HG03378 (cell line): ENCODE results near the gene SP5.
"Not testable (repeated sequence)": the region's sequence is repeated elsewhere in the genome, so short reads cannot be mapped to it uniquely, and the experiment has no call there.

Experiments
- ATAC-seq: cut with Tn5 transposase; IDR thresholded peaks from one replicate; pipeline ENCODE4 v1.9.1; 2021; ENCODE audit warnings: mild to moderate bottlenecking, moderate library complexity; ENCODE audit not compliant: unreplicated experiment

The SP5 gene

DNA sequence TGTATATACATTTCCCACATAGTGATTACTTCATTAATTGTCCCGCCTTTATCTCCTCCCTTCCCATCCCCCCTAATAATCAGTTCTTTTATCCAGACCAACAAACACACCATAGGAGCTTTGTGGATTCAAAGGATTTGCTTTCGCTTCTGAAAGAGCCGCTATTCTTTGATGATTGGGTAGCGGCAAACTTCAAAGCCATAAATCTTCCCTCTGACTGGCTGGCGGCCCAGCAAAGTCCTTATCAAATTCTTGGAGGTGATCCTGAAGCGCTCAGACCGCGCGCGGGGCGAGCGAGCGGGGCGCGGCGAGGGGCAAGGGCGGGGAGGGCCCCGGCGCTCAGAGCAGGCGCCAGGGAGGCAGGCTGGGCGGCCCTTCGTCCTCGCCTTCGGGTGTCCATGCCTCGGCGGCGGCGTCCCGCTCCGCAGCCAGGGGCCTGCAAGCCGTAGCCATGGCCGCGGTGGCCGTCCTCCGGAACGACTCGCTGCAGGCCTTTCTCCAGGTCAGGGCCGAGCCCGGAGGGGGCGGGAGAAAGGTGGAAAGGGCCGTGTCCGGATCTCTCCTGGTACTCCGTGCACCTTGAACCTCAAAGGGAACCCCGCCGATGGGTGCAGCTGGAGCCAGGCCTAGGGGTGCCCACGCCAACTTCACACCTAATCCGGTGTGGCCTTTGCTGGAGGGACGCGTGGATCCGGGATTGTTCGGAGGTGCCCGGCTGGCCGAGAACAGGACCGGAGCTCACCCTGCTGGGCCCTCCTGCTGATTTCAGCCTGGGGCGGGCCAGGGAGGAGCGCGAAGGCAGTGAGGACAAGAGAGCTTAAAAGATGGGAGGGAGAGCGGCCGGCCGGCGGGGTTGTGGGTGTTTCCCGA, at the start of gene SP5:
Gene SP5 (plus strand): TSS at position 276 of the 870 bp plus-strand sequence. CDS start 176 bp downstream, at position 452.
- no peak for ATAC-seq

DNA sequence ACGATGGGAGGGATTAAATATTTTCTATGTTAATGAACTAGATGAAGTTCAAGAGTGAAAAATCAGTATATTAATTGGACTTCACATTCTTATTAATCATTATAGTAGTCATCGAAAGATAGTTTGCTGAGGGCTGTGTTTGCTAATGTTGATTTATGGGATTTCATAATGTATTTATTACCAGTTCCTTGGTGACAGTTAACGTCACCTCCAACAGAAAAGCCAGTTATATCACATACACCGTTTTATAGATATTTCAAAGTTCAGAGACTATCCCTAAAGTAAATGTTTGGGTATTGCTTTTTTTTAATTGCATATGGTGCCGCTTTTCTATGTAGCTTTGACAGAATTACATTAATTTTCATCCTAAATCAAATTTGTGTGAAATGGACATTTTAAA, 49.4 kb upstream of the SP5 start:
- no peak for ATAC-seq

DNA sequence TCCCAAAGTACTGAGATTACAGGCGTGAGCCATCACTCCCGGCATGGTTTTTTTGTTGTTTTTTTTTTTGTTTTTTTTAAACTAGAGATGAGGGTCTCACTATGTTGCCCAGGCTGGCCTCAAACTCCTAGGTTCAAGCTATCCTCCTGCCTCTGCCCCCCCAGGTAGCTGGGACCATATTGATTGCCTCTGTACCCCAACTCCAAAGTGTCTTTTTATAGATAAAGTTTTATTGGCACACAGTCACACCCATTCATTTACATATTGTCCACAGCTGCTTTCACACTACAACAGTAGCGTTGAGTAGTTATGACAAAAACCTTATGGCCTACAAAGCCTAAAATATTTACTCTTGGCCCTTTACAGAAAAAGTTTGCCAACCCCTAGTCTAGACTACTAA, 45.2 kb upstream of the SP5 start:
- ATAC-seq = no peak

DNA sequence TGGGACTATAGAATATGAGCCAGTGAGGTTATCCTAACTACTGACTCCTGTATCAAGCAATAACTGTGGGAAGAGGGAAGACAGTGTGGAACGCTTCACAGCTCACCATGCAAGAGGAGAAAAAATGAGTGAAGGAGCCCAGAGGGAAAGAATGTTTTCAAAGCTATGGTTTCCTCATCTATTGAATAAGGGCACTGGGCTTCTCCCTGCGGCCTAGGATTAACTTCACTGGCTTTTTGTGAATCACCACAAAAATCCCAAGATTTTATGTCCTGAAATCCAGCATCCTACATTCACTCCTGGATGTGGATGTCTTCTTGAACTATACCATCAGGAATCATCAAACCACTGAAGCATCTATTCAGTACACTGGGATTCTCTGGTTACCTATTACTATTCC, 44.5 kb upstream of the SP5 start:
- ATAC-seq = no peak

DNA sequence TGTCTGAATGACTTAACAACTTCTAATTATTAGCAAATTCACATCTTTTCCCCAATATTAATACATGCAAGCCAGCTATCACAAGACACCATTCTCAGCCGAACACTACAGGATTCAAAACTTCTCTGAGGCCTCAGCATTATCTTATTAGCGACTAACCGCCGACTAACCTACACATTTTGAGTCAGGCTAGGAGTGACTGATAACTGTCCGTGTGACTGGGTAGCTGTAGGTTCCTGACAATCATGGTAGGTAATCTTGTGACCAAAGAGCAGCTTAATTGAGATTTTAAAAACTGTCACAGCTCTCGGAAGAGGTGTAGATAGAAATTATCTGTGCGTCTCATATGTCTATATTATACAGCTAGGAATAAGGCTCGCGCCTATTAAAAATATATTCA, 44.1 kb upstream of the SP5 start:
- ATAC-seq = no peak

DNA sequence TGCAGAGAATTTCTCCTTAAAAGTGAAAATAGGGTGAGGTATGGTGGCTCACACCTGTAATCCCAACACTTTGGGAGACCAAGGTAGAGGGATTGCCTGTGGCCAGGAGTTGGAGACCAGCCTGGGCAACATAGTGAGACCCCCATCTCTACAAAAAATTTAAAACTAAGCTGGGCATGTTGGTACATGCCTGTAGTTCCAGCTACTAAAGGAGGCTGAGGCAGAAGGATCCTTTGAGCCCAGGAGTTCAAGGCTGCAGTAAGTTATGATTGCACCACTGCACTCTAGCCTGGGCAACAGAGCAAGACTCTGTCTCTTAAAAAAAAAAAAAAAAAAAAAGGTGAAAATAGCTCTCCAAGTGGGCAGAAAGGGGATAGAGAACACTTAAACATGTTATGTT, 40.9 kb upstream of the SP5 start:
- ATAC-seq = not testable (repeated sequence)

DNA sequence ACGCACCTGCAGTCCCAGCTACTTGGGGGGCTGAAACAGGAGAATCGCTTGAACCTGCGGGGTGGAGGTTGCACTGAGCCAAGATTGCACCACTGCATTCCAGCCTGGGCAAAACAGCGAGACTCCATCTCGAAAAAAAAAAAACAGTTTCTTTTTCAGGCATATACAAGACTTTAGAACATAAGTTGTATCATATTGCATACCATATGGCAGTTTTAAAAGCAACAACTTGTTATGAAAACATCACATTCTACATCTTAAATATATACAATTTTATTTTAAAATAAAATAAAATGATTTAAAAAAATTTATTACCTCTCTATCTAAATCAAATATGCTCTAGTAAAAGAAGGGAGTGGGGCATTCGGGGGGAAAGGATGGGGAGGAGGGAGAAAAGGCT, 39.4 kb upstream of the SP5 start:
- ATAC-seq = no peak

DNA sequence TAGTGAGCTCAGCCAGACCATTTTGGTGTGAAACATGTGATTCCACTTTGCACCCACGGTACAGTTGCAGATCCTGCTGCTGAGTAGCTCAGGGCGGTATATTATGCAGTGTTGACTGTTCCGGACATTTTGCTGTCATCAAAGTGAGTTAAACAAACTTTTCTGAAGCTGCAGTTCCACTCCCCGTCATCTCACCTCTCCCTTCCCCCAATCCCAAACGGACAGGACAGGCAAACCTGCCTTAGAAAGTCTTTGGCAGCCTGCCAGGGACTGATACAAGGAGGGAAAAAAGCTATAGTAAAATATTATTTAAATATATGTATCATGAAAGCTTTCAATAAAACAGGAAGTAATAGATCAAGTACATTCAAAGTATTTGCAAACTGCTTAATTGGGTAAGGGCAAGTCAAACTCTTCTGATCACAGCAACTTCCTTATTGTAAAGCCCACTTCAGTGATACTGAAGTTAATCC, 35.5 kb upstream of the SP5 start:
- ATAC-seq = no peak

DNA sequence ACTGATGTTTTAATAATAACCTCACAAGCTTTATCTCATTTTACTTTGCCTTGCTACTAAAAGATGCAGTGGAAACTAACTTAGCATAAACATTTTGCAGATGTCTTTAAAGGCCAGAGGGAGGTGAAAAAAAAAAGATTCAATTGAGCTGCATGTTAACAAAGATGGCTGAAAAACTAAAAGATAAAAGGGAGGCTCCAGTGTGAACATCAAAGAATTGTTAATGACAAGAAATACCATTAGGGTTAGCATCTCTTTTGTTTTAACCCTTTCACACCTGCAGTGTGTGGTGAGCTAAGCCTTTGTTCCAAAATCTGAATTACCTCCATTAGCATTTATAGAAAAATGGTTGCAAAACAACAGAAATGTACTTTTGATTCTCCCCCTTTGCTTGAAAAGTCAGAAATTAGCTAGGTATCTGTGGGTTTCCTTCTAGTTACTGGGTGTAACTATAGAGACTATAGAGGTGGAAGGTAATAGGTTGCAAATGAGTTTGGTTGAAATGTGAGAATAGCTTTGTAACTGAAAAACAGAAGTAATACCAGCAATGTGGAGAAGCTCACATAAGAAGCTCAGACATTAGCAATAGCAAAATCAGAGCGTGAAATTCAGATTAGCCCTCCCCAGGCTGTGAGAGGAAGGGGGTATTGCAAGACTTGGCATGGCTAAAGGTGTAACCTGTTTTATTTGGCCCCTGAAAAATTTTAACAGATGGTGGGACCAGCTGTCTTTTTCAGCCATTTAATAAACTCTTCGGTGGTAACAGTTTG, 34.8 kb upstream of the SP5 start:
- ATAC-seq = peak; percentile 59

DNA sequence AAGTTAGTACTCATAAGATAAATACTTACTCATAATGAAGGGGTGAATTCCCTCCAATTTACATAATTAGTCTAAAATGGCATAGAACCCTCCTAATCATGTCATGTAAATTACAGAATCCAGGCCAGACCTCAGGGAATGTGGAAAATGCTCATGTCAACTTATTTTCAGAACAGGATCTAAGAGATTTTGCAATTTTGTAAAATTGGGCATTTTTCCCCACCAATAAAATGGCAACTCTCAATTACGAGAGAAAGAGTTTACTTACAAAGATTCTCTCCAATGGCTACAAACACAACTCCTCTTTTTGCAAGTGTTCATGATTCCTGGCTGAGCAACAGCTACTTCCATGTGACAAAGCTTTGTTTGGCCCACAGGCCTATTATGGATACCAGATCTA, 33.8 kb upstream of the SP5 start:
- no peak for ATAC-seq

DNA sequence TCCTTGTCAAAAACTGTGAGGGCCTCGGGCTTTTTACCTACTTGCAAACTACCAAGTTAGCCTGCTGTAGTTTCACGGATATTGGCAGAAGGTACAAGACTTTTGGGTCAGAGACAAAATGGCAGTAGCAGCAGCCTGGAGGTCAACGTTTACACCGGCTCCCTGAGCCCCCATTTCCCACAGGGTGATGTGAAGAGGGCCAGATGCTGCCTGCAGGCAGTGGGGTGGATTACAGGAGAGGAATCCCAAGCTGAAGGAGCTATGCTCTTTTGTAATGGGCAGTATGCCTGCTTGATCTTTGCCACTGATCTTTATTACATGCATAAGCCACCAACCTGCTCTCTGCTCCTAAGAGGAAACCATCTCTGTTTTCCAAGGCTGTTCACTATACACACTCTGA, 29.5 kb upstream of the SP5 start:
- ATAC-seq = no peak

DNA sequence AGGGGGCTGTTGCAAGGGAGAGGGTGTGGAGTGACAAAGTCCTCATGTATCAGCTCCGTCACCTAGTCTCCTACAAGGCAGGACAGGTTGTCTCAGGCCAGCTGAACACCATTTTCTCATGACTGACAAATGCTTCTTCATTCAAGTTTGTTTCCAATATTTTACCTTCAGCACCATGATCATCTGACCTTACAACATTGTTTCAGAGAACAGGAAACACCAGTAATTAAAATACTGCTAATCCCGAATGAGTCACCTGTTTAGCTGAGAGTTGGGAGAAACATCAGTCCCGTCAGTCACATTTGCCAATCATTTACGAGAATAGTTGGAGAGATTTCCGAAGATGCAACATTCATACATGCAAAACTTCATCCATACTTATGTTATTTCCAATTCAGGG, 25.7 kb upstream of the SP5 start:
- ATAC-seq = no peak

DNA sequence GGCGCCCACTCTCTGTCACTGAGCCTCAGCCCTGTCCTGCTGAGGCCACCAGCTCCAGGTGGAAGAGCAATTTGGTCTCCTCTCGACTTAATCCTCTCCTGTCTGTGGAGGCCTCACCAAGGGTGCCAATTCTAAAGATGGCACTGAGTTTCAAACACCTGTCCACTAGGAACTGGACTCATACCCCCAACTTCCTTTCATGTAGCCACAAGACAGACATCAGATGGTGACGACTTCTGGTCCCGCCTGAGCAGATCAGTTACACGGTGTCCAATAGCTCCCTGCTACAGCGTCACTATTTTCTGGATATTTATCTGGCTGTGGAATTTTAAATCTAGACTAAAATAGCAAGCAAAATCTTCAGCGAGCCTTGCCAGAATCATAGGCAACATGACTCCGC, 24.5 kb upstream of the SP5 start:
- no peak for ATAC-seq

DNA sequence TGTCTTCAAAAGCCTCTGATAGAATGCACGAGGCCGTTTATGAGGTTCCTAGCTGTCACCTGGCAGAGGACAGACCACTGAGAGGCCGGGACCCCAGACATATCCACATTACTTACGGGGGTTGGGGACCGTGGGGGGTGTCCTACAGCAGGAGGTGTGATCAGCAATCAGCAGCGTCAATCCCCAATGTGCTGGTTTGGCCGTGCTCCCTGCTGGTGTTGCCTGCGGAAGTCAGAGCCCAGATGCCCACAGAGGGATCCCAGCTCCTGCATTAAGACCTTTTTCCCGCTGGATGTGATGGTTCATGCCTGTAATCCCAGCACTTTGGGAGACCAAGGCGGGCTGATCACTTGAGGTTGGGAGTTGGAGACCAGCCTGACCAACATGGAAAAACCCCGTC, 20.8 kb upstream of the SP5 start:
- ATAC-seq = no peak

DNA sequence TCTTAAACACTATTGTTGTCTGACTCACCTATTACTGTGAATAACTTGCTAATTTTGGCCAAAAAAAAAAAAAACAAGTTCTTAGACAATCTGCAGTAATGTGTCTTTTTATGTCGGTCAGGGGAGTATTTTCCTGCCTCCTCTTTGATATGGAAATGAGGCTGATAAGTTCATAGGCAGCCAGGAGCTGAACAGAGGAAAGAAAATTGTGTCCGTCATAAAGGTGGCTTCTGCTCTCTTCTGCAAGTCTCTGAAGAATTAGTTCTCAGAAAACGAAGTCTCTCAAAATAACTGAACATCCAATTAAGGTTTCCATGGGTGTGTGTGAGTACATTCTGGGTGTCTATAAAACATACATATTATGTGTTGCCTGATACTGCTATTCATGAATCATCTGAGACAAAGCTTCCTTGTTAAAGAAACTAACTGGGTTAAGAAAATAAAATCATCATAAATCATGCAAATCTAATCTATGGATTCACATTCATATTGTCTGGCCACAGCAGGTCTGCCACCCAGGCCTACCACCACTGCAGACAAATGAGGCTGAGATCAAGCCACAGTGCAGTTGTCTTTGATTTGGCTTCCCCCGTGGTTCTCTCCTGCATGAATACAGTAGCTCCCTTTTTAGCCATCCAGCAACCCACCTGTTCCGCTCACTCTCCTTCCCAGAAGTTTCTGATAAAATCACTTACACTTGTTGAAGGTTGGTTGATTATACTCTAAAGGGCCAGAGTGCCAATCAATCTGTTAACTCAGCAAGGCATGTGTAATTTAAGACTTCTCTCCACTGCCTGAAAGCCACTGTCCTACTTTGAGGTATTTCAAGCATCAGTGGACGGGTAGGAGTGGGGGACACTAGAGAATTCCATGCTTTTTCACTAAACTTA, 19.4 kb upstream of the SP5 start:
- no peak for ATAC-seq

DNA sequence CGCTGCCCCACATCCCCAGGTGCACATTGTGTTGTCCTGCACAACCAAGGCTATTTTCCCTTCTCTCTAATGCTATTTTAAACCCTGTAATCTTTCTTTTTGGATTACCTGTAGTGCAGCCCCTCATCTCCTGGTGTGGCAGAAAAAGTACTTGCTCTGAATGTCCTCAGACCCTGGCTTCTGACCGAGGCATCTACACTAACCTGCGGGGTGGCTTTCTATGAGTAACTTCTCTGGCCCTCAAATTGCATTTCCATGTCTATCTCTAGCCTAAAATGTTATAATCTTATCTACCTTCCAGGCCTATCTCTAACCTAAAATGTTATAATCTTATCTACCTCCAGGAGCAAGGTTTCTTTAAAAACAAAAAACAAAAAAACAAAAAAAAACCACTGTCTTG, 18.2 kb upstream of the SP5 start:
- no peak for ATAC-seq

DNA sequence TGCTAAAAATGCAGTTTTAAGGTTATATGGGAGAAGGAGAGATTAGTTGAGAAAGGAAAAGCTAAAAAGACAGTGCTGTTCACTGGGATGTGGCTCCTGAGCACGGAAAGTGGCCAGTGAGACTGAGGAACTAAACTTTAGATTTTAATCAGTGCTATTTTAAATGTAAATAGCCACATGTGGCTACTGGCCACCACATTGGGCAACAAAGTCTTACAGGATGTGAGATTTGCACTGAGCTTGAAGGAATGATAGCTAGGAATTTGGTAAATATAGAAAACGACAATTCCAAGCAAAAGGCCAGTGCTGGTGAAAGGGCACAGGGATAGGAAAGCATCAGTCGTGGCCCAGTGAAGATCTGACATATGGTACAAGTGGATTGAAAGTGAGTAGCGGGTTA, 14.1 kb upstream of the SP5 start:
- ATAC-seq = no peak

DNA sequence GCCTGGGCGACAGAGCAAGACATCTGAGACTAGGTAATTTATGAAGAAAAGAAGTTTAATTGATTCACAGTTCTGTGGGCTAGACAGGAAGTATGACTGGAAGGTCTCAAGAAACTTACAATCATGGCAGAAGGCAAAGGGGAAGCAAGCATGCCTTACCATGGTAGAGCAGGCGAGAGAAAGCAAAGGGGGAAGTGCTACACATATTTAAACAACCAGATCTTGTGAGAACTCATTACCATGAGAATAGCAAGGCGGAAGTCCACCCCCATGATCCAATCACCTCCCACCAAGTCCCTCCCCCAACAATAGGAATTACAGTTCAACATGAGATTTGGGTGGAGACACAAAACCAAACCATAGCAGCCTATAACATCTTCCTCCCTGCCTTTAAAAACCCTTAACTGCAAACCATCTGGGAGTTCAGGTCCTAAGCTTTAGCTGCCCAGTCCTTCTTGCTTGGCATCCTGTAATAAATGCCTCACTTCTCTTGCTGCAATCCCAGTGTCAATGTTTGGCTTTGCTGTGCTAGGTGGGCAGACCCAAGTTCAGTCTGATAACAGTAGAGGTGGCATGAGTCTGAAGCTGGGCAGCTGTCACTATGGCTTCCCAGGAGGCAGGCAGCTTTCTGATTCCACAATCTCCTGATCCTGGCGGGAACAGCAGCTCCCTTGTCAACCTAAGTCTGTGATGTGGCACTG, 11.2 kb upstream of the SP5 start:
- ATAC-seq = no peak

DNA sequence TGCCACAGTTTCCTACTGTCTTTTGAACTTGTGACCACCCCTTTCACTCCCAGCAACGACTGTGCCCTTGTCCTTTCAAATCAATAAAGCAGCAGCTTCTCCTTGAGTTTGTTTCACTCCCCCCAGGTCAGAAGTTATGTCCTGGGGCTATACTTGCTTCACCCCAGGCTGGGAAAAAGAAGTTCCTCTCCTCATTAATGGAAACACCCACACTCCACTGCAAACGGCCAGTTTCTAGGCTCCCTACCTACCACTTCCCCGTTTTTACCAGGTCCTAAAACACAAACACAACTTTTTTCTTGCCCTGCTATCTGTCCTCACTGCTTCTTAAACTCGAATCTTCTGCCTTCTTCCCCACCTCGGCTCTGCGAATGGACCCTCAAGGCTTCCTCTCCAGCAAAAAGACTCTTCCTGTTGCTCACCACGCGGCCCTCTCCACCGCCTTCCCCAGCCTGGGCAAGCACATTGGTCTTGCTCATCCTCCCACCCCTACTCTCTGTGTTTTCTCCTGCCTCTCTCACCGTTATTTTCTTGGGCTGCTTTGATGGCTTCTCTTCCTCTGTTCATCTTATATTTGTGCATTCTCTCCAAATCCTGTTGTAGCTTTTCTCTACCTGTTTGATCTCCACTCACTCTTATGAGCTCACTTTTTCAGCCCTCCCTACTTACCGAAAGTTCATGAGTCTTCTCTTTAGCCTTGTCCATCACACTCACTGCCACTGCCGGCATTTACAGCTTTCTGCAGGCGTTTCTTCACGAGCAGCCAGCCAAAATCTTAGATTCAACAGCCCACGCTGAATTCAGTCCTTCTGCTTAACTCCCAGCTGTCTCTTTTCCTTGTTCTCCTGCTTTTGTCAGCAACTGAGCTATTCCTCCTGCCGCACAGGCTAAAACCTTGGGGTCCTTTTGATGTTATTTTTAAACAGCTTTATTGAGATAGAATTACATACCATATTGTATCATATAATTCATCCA, 7.0 kb upstream of the SP5 start:
- no peak for ATAC-seq
